ENCODE data around the gene POU3F1.

DNA sequence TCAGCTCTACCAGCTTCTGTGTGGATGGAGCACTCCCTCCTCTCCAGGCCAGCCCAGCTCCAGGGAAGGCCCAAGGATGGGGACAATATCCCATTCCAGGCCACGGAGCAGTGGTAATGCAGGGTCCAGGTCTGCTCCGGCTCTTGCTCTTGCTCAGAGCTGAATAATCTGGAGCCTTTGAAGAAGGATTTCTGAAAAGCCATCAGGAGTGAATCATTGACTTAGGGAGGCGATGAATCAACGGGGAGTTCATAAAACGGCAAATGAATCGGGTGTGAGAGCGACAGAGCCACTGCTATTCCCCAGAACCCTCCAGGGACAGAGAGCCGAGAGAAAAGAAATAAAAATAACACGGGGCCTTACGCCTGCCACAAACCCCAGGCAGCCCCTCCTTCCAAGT is 7.7 kb downstream of the POU3F1 start:
- TF ChIP-seq, protein P1, sequence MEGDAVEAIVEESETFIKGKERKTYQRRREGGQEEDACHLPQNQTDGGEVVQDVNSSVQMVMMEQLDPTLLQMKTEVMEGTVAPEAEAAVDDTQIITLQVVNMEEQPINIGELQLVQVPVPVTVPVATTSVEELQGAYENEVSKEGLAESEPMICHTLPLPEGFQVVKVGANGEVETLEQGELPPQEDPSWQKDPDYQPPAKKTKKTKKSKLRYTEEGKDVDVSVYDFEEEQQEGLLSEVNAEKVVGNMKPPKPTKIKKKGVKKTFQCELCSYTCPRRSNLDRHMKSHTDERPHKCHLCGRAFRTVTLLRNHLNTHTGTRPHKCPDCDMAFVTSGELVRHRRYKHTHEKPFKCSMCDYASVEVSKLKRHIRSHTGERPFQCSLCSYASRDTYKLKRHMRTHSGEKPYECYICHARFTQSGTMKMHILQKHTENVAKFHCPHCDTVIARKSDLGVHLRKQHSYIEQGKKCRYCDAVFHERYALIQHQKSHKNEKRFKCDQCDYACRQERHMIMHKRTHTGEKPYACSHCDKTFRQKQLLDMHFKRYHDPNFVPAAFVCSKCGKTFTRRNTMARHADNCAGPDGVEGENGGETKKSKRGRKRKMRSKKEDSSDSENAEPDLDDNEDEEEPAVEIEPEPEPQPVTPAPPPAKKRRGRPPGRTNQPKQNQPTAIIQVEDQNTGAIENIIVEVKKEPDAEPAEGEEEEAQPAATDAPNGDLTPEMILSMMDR (IDR thresholded peaks at IDR 0.05; ENCODE audit: insufficient read depth, low read length, poor library complexity, severe bottlenecking), result no peak
- no peak for TF ChIP-seq EZH2phosphoT487 (conservative IDR thresholded peaks at IDR 0.05; ENCODE audit: low read length)

Measured in SU-DHL-6 (cell line).